Stimulated activated CD8-positive, alpha-beta memory T cell treated with anti-CD3 and anti-CD28 coated beads, Interleukin-2, amount 100 ng/mL, for 48 hours (primary cell): ENCODE measurements around the gene DENND6B.

ENCODE experiments used
- DNase-seq, 2 donors: peaks; one replicate each; pipeline ENCODE4 v3.0.0-alpha.2; 2020; ENCODE audit warnings: low read depth in 2 of 2

DENND6B gene

GRCh38 chr22:50315289-50316113, 11.3 kb downstream of the DENND6B start:
- no peak for DNase-seq

- peak; percentile 67 to 74 for DNase-seq
Observed at GRCh38 chr22:50314455-50315288, 12.1 kb downstream of the DENND6B start.

GRCh38 chr22:50314081-50314454, 12.7 kb downstream of the DENND6B start:
- no peak for DNase-seq

- DNase-seq: no peak
Observed at GRCh38 chr22:50313600-50313999, 13.2 kb downstream of the DENND6B start.

GRCh38 chr22:50313021-50313420, 13.8 kb downstream of the DENND6B start:
- DNase-seq: no peak

GRCh38 chr22:50312371-50312770, 14.4 kb downstream of the DENND6B start:
- no peak for DNase-seq

- DNase-seq: no peak
Observed at GRCh38 chr22:50311606-50312351, 15.0 kb downstream of the DENND6B start.

GRCh38 chr22:50310949-50311444, 15.8 kb downstream of the DENND6B start:
- no peak for DNase-seq

- DNase-seq: no peak
Observed at GRCh38 chr22:50310031-50310722, 16.6 kb downstream of the DENND6B start.

- DNase-seq: no peak
Observed at GRCh38 chr22:50309601-50309991, 17.2 kb downstream of the DENND6B start.

GRCh38 chr22:50308986-50309600, 17.7 kb downstream of the DENND6B start:
- no peak for DNase-seq

GRCh38 chr22:50308597-50308935, 18.2 kb downstream of the DENND6B start:
- DNase-seq: no peak

- no peak for DNase-seq
Observed at GRCh38 chr22:50307890-50308596, 18.8 kb downstream of the DENND6B start.

GRCh38 chr22:50306753-50307749, 19.8 kb downstream of the DENND6B start, which contains the start of gene PLXNB2:
Gene PLXNB2 (minus strand): TSS chr22:50307646. CDS start chr22:50290584, 17,062 bp downstream.
- no peak for DNase-seq

- DNase-seq: no peak
Observed at GRCh38 chr22:50305923-50306566, 20.8 kb downstream of the DENND6B start.

- no peak for DNase-seq
Observed at GRCh38 chr22:50305393-50305922, 21.4 kb downstream of the DENND6B start.

- no peak for DNase-seq
Observed at GRCh38 chr22:50304528-50305392, 22.1 kb downstream of the DENND6B start.
